Putamen (tissue), 1 donor: ENCODE measurements around the gene CHSY1.
"Not testable (repeated sequence)": the region's sequence is repeated elsewhere in the genome, so short reads cannot be mapped to it uniquely, and the experiment has no call there.

Source experiments
- DNase-seq: peaks from one replicate; pipeline ENCODE4 v3.0.0-alpha.2; 2016; ENCODE audit warnings: low spot score

Gene CHSY1

DNA sequence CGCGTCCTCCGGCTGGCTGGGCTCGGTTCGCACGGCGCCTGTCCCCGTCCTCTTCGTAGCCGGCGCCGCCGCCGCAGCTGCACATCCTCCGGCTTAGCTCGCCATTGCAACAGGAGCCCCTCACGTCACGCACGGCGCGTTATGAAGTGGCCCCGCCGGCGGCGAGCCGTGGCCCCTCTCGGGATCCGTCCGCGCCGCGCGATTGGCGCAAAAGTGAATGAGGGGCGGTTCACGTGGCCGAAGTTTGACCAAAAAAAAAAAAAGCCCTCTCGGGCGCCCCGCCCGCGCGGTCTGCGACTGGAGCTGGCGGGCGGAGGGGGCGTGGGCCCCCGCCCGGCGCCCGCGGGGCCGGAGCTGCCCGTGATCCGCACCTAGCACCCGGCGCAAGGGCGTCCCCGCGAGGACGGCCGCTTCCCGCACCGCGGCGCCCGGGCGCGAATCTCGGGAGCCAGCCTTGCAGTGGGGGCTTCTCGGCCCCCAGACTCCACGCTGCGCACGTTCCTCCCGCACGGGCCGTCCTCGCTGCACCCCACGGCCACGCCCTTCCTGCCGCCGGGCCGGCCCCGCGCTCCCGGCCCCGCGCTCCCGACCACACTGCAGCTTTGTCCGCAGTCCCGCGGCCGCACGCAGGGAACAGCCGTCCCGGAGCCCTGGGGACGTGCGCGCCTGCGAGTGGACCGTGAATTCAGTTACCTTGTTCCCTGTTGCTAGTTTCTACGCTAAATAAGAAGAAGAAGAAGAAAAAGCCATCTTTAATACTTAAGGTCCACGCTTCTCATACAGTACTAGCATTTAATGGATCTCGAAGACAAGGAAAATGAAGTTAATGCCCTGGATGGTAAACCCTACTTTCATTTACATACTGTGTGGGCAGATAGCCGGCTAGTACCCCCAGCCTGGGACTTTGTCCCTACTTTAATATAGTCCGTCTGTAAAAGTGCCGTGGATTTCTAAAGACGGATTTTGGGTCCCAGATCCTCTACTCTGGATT, at the start of gene CHSY1:
Gene CHSY1, minus strand, starts transcription at position 219 of the 991 bp plus-strand sequence. CDS start 592 bp downstream, outside the sequence.
- DNase-seq = peak; percentile 89

DNA sequence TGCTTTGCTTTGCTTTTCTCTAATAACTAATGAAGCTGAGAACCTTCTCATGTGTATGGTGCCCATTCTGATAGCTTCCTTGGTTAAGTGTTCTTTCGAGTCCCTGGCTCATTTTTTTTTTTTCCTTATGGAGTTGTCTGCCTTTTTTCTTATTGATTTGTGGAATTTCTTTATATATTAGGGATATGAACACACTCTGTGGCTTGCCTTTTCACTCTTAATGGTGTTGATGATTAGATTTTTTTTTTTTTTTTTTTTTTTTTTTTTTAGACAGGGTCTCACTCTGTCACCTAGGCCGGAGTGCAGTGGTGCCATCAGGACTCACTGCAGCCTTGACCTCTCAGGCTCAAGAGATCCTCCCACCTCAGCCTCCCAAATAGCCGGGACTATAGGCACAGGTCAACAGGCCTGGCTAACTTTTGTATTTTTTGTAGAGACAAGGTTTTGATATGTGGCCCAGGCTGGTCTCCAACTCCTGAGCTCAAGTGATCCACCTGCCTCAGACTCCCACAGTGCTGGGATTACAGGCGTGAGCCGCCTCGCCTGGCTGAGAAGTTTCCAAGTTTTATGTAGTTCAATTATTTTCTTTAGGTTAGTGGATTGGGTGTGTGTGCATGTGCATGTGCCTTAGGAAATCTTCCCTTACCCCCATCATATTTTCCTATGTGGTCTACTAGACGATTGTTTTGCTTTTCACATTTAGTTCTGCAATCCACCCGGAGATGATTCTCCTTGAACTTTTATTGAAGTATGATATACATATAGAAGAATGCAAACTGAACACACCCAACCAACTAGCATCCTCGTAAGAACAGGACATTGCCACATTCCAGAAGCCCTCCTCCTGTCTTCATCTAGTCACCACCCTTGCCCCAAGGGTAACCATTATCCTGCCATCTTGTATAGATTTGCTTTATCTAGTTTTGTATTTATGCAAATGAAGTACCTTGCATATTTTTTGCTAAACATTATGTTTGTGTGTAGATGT, 44.9 kb upstream of the CHSY1 start:
- no peak for DNase-seq

- no peak for DNase-seq
These were observed 43.8 kb upstream of the CHSY1 start for GRCh38 chr15:101295607-101296161.

DNA sequence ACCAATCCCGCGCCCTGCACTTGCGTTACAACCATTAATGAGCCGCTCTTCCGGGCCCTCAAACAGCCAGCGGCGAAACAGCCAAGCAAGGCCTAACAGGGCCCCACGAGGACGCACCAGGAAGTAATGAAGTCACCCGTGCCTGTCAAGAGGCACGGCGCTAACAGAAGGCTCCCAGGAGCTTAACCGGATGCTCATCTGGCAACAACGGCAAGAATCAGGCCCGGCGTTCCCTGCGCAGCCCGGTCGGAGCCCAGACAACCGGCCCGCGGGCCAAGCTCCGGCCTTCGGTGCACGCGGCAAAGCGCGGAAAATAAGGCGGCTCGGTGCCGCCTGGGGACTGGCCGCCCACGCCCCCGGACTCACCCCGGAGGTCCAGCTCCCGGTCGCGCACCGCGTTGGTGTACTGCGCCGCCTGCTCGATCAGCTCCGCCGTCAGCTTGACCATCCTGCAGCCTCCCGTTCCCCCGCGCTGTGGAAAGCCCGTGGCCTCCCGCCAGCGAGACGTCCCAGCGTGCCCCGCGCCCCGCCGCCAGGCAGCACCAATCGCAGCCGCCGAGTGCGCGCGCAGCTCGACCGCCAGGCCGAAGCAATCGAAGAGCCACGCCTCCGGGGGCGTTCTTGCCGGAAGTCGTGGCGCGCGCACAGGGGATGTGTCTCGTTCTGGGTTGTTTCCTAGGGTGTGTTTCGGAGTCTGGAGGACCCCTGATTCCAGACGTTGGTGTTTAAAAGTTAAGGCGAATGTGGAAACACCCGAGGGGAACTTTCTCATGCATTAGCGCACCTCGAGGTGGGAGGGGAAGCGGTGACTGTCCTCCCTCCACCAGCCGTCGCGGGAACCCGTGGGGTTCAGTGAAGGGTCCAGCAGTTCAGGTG, 43.1 kb upstream of the CHSY1 start, which contains the start of gene SNRPA1:
Gene SNRPA1, minus strand, starts transcription at position 518 of the 876 bp plus-strand sequence. Its CDS starts 70 bp downstream, at position 448.
- peak; percentile 91 for DNase-seq

- DNase-seq = no peak
These were observed 41.3 kb upstream of the CHSY1 start for GRCh38 chr15:101293122-101293521.

GRCh38 chr15:101288905-101289513, 37.2 kb upstream of the CHSY1 start:
- no peak for DNase-seq

GRCh38 chr15:101287342-101287741, 35.5 kb upstream of the CHSY1 start:
- DNase-seq = not testable (repeated sequence)

DNA sequence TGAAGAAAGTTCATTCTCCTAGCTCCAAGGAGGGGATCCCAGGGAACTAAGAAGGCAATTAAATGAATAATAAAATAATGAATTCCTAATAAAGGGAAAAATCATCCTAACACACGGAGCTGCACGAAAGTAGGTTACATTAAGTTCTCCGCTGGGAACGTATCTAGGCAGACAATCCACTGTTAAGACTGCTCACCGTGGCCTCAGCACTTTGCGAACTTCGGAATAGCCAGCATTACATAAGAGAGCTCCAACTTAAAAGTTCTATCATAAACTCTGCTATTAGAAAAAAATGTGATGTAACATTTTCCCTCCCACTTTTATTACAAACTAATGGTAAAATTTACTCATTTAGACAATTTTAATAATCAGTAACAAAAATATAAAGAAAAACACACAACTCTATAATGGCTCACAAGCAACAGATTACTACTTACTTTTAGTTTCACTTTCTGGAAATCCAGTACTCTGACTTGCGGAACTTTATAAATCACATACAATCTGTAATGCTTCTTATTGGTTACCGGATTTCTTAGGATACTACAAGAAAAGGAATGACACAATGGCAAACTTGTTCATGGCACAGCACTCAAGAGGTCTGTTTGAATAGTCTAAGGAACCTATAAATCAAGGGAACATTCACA, 34.7 kb upstream of the CHSY1 start:
- DNase-seq = no peak

- DNase-seq = no peak
These were observed 32.1 kb upstream of the CHSY1 start for GRCh38 chr15:101283931-101284330.

DNA sequence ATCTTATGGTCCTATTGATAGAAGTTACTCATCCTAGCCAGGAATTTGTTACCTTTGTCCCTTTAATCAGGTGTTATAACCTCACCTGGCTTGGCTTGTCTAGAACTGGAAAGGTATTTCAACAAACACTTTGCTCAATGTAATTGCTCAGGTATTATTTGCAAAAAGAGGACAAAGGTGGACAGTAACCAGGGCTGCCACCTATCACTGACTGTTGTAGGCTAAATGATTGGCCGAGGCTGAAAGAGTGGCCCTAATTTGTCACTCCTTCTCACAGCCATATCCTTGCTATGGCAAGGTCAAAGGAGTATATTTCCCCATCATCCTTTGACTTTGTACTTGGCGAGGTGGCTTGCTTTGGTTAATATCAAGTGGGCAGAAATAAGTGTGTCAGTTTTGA, 28.2 kb upstream of the CHSY1 start:
- DNase-seq = no peak

GRCh38 chr15:101277943-101278564, 26.2 kb upstream of the CHSY1 start:
- no peak for DNase-seq

GRCh38 chr15:101277038-101277822, 25.4 kb upstream of the CHSY1 start, which contains the start of gene SELENOS:
SELENOS (minus strand) TSS chr15:101277485; CDS start chr15:101277417, 68 bp downstream.
- peak; percentile 87 for DNase-seq

- DNase-seq = no peak
These were observed 24.7 kb upstream of the CHSY1 start for GRCh38 chr15:101276501-101277037.

DNA sequence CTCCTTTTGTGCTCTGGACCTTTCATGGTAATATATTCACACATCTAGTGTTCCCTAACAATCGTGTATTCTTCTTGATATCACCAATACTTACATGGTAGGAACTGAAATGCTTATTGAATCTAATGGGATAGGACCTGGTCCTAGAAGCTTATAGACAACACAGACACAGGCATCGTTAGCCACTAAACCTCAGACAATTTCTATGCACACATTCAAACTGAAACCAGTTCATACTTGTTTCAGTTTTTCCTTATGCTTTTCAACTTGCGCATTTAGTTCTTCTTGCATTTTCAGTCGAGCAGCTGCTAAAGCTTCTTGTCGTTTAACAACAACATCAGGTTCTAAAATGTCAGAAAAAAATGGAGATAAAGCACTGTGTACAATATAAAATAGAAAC, 23.2 kb upstream of the CHSY1 start:
- no peak for DNase-seq

GRCh38 chr15:101273534-101273933, 21.7 kb upstream of the CHSY1 start:
- no peak for DNase-seq

- no peak for DNase-seq
These were observed 20.7 kb upstream of the CHSY1 start for GRCh38 chr15:101272584-101272983.

- no peak for DNase-seq
These were observed 17.8 kb upstream of the CHSY1 start for GRCh38 chr15:101269479-101270223.
